Superior temporal gyrus (tissue), 1 donor: Measurements from ENCODE around the gene SORBS1.

Source experiments
- DNase-seq: peaks from one replicate; pipeline ENCODE4 v3.0.0-alpha.2; 2016; ENCODE audit errors: extremely low spot score

Gene SORBS1

DNA sequence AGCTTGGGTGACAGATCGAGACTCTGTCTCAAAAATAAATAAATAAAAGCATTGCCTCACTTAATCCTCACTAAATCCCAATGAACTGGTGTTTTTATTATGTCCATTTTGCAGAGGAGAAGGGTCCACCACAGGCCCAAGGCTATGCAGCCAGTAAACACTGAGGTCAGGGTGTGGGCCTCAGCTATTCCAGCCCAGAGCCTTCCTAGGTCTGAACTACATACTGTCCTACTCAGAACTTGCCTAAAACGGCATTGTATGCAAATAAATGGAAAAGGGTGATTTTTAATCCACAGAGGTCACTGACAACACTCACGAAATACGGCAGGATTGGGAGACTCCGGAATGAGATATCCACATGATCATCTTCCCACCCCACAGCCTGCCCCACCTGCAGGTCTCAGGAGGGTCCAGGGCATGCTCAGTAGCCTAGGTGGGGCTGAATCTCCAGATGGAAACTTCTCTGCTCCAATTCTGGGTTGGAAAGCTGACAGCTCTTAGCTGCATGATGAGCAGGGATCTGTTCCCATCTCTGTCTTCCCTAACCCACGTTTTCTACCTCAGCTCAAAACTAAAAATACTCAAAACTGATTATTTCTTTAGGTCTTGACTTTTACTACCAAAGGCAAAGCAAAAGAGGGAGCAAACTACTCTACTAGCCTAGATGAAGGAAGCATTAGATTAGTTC is 121.0 kb downstream of the SORBS1 start:
- no peak for DNase-seq

DNA sequence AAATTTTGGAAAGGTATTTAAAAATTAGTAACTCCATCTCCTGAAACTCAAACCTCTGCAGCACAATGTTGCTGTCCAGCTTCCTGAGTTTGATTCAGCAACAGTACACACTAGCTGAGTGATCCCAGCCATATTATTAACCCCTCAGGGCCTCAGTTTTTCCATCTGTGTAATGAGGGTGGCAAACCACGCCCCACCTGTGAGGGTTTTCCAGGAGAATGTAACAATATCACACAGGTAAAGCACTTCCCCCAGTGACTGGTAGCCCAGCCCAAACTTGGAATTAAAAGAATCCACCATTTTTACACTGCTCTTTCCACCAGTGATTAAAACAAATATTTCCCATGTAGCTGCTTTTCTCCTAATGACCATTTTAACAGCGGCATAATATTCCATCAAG is 122.4 kb downstream of the SORBS1 start:
- DNase-seq, result no peak

DNA sequence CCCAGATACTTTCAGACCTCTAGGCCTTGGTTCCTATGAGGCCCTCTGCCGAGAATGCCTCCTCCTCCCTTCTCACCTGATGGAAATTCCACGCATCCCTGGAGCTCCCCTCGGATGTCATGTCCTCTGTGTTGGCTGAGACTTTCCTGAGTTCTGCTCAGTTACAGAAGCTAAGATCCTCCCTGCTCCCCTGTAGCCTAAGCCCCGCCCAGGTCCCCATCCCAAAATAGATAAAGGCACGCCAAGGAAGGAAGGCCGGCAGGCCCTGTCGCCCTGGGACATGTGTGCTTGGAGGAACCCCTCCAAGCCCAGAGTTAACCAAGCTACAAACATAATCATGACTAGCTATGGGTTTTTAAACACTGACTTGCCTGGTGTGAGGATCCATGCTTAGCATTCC is 123.5 kb downstream of the SORBS1 start:
- no peak for DNase-seq

DNA sequence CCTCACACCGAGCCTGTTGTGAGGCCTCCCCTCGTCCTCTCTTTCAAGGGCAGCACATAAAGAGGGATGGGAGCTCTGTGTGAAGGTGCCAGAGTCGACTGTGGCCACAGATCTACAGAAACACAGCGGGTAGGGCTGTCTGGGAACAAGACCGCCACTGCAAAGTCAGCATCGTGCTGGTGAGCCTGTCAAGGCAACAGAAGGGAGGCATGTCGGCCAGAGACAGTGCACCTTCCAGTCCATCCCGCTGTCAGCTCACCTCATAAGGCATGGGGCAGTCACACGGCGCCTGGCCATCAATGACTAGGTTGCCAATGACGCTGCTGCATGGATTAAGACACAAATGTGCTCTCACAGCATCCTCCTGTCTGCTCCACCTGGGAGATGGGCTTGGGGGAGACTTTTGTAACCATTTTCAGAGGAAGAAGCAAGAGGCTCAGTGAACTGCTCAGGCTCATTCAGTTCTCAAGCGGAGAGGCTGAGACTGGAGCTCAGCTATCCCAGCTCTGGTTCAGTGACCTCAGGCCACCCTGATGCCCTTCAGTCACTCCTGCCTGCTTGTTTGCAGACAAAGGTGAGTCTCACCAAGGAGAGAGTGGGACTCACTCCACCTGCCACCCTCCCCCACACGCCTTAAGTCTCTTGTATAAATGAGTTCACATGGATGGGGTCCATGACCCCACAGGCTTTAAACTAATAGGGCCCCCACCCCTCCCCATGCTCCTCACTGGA is 125.5 kb downstream of the SORBS1 start:
- DNase-seq, result no peak

DNA sequence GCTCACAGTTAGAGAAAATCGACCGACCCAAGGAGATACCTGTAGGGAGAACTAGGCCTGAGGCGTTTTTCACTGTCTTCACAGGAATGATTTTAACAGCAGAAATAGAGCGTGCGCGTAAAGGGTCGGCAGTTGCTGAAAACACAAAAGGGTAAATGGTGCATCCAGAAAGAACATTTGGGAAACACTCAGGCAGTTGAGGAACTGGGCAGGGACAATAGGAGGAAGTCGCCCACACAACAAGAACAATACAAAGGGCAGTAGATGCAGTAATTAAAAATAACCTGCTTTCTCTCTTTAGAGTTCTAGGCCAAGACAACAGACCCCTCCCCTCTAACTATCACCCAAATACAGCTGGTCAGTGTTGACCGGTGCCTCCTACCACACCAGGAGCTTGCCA is 126.6 kb downstream of the SORBS1 start:
- no peak for DNase-seq

DNA sequence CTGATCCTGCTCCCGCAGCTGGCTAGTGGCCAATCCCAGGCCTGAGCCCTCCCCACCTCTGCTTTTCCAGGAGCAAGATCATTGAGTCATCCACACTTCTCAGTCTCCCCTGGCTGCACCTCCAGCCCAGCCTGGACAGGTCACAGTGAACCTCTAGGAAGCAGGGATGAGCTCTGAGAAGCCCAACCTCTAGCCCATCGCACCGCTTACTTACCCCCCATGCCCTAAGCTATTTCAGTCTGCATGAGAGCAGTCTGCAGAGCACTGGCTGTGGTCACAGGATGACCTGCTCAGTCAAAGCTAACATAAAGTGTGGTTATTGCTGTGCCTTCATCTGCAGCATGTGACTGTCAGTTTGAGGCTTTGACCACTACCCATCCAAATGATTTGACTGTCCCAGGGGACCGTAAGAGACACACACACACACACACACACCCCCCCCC is 129.2 kb downstream of the SORBS1 start:
- no peak for DNase-seq

DNA sequence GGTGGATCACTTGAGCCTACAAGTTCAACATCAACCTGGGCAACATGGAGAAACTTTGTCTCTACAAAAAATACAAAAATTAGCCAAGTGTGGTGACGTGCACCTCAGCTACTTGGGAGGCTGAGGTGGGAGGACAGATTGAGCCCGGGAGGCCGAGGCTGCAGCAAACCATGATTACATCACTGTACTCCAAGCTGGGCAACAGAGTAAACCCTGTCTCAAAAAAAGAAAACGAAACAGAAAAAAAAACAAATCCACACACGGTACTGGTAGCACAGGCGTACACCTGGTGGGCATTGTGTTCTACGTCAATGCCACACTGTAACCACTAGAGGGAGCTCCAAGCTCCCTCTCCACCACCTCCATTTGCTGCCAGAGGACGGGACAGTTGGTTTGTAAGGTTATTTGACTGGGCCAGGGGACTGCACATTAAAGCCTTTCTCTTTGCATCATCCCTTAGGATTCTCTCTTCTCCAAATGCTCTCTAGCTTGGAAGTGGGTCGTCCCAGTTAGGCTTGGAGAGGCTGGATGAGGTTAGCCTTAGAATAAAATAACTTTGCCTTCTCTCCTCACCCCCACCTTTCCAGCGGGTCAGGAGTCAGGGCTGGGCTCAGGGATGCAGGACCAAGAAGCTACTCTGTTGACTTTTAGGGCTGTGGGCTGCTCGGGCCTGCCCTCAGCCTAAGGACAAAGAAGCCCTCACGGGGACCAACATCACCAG is 130.8 kb downstream of the SORBS1 start:
- peak; percentile 80 for DNase-seq

DNA sequence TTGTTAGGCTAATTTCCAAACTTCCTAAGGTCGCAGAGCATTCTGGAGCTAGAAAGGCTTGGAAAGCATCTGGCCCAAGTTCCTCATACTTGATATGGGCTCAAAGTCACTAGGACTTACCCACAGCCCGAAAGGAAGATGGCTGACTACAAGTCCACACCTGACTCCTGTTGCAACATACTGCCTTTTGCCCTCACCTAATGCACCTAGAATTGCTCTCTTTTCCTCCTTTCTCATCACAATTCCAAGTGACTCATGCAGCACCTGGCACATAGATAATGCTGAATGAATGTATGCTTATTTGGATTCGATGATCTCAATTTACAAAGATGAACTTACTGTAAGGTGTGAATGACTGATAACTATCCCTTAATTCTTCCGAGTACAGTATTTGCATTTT is 131.5 kb downstream of the SORBS1 start:
- no peak for DNase-seq

DNA sequence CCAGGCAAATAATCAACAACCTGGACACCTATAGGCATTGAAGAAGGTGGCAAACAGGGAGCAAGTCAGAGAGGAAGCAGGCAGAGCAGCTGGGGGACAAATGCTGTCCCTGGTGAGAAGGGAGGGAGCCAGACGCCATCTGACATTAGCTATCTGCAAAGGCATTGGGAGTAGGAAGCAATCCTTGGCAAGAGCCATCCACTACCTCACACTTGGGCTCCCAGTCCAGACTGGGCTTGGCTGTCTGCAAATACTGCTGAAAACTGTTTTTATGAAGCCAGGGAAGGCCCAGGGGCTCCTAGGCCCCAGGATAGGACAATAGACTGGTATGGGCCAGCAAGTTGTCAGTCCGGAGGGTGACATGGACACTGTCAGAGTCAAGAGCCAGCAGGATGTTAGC is 132.5 kb downstream of the SORBS1 start:
- no peak for DNase-seq

DNA sequence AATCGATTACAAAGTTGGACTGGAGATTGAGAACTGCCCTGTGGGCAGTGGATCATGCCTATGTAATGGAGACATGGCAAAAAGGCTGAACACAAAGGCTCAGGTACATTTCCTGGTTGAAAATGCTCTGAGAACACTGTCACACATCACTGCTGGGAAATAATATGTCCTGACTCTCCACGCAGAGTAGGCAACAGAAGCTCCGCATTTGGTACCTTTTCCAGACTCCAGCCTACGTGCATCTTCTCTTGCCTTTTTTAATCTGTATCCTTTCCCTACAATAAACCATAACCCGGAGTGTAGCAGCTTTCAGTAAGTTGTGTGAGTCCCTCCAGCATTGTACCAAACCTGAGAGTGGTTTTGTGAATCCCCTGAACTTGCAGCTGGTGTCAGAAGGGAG is 134.7 kb downstream of the SORBS1 start:
- no peak for DNase-seq

DNA sequence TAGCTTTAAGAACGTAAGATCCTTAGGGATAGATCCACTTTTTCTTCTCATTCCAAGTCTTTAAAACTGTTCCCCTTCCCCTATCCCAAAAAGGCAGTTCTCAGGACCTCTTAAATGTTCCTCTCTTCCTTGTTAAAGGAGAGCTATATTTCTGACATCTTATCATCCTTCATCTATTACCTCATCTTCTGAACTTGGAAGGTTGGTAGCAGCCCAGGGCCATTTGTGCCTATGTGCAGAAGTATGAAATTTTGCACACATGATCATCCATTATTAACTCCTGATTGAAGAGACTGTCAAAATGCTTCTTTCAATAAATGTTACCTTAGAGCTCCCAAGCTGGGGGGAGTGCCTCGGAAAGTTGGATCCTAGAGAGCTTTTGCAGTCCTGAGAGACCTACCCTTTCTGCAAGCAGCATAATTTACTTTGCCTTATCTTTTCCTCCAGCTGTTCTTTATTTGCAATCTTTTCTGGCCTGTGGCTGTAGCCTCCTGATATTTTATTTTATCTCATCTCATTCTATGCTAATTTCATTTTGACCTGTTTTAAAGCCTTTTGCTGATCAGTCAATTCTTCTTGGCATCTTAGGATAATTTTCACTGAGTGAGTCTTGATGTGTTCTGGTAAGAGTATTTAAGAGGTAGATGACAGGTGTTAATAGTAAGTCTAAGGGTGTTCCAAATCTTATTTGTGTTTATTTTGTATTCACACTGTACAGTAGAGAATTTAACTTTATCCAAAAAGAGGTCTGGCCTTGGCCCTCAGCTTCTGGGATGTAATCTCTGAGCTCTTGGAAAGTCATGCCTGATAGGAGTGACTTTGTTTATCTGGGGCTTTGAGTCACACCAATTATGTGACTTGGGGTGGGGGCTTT is 135.3 kb downstream of the SORBS1 start:
- DNase-seq, result no peak

DNA sequence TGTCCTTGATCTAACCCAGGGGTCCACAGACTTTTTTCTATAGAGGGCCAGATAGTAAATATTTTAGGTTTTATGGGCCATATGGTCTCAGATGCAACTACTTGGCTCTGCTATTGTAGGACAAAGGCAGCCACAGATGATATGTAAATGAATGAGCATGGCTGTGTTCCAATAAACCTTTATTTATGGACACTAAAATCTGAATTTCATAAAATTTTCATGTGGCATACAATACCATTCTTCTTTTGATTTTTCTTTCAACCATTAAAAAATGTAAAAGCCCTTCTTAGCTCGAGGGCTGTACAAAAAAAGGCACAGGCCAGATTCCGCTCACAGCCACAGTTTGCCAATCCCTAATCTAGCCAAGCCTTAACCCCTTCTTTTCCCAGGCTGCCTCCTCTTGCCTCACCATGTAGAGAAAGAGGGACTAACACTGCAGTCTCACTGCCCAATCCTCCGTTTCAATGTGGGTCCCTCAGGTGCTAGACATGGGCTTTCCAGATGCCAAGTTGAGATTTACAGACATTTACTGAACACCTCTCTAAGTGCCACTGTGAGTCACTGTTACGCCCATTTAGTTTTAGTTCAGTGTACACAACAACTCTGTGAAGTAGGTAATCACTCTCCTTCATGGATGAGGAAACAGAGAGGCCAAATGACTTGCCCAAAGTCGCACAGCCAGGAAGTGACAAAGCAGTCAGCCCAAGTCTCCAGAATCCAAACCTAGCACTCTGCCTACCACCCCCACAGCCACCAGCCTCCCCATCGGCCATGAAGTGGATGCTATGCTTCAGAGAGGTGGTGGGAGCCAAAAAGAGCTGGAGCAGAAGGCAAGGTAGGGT is 137.8 kb downstream of the SORBS1 start:
- DNase-seq, result no peak

DNA sequence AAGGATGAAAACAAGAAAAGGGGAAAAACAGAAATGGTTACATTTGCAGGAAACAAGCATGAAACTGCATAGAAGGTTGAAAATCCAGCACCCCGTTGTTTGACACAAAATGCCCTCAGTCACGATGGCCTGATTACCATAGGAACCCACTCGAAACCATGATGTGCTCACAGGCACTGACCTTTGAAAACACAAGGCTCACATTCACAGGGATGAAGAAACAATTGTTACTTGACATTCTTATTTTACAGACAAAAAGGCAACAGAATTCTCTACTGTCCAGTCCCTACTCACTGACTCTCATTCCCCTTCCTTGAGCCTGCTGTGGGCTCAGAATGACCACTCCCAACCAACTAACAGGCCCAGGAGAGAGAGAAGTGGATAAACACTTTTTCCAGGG is 138.9 kb downstream of the SORBS1 start:
- DNase-seq, result peak; percentile 87

DNA sequence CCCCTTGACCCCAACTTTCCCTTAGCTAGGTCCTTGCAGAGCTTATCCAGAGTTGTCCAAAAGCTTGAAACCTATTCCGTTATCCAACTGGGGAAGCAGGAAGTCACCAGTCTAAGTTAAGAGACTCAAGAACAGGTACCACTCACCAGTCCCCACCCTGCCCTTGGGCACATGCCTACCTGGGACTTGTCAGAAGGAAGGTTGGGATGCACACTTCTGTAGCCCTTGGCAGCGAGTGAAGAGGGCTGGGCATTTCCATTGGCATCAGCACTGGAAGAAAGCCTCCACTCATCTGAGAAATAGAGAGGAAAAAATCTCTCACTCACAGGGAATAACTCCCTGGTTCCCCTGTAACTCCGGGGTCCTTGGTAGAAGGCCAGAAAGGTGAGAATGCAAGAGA is 139.4 kb downstream of the SORBS1 start:
- no peak for DNase-seq

DNA sequence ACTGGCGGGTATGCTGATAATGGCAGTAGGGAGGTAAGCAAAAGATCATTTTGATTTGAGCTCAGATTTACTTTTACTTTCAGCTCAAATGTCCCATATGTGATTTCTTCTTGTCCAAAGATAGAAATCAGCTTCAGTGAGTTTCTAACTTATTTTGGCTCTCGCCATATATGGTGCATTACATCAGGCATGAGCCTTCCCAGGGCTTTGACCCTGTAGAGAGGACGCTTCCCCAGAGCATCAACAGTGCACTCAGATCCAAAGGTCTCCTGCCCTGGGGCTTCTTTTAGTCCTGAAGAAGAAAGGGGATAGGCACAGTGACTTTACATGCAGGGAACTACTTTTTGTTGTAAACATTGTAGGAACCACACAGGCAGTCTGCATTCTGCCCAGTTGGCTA is 141.8 kb downstream of the SORBS1 start:
- DNase-seq, result no peak

DNA sequence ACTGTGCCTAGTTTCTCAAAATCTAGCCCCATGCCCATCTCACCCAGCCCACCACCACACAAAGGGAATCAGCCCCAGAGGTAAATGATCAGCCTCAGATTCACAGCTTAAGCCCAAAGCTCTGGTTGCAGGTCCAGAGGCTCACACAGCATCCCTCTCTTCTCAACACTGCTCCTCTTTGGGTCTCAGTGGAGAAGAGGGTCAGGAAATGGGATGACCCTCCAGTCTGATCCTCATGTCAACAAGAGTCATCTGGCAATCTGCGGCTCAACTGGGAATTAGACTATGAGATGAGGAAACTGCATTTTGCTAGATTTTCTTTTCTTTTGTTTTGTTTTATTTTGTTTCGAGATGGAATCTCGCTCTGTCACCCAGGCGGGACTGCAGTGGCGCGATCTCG is 144.2 kb downstream of the SORBS1 start:
- DNase-seq, result no peak

DNA sequence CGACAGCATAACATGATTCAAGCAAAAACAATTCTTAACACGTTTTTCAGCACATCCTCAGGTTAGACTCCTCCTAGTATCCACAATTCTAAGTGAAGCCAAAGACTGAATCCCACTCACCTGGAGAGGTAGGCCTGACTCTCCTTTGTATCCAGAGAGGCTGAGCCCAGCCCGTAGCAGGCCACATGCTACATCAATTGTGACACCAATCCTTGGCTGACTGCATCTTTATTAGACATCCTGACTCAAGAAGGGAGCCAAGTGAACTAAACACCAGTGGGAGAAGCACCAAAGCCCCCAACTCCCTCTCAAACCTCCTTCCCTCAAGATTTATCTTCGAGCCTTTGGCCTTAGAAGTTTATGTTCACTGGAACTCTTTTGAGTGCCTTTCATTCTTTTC is 144.9 kb downstream of the SORBS1 start:
- DNase-seq, result no peak

DNA sequence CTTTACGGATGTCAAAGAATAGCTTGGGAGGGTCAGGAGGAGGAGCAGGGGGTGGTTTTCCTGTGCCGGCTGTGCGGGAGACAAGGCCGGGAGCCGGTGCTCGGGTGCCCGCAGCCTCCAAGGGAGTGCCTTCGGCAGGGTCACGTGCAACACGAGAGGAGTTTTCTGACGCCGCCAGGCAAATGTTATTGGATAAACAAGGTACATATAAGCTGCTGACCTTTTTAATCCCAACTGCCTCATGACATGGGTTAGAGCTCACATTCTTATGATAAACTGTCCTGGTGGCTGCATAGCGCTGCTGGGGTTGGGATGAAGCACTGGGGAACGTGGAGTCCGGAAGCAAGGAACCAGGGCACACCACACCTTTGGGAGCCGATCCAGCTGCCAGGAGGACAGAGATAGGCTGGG is 145.5 kb downstream of the SORBS1 start:
- no peak for DNase-seq

DNA sequence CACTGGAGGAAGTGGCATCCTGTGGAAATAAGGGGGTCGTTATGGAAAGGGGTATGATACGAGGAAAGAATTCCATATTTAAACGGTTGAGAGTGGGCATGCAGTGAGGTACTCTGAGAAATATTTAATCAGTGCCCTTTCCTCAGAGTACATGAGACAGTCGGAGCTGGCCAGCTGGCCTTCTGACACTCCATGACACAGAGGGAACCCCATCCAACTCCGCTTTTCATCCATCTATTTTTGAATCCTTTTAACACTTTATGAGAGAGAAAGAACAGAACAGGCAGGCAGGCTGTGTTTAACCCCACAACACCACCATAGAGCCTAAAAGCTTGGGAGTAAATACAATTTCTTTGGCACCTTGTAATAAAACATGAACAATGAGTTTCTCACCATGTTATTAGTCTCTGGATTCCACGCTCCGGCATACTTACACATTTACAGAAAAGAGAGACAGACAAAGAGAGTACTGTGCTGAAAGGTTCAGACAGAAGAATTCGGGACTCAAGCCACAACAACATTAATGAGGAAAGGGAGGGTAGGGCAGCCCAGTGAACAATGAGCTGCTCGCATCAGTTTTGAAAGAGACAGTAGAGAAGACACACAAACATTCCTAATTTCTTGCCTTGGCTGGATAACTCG is 146.2 kb downstream of the SORBS1 start:
- DNase-seq, result peak; percentile 79

DNA sequence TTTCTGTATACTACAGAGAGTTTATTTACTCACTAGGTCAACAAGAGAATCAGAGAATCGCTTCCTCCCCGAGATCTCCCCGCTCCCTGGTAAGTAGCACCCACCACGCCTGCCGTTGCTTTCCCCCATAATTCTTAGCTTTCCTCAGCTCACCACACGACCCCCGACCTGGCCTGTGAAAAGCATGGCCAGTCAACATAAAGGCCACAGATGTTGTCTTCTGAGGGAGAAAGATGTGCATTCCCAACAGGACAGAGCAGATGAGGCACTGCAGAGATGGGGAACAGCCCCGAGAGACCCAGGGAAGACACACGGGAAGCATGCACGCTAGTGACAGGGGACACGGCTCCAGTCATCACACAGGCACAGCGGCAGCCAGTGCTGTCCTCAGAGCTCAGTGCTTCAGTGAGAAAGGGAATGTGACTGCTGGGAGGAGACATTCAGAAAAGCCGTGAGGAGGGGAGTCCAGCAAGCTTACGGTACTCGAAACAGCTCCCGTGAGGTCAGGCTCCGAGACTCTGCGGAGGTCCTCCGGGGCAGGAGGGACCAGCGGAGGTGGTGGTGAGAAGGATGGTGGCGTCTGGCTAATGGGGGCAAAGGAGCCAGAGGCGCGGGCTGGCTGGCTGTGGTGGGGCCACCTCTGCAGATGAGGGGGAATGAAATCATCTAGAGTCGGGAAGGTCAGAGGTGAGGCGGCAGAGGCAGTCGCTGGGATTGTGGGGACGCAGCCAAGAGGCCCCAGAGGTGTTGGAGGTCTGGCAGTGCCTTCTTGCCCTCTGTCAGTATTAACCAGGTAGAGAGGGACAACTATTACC is 146.9 kb downstream of the SORBS1 start:
- DNase-seq, result no peak
